CD4-positive, alpha-beta T cell treated with Interleukin-6 at 100 ng/mL for 8 hours (primary cell): ENCODE results near the gene PRSS2.
"Not testable (repeated sequence)": the region's sequence is repeated elsewhere in the genome, so short reads cannot be mapped to it uniquely, and the experiment has no call there.

Experiments used
- DNase-seq: peaks from one replicate; pipeline ENCODE4 v3.0.0-alpha.2; 2020; ENCODE audit warnings: mixed read lengths, low spot score

PRSS2 gene

DNA sequence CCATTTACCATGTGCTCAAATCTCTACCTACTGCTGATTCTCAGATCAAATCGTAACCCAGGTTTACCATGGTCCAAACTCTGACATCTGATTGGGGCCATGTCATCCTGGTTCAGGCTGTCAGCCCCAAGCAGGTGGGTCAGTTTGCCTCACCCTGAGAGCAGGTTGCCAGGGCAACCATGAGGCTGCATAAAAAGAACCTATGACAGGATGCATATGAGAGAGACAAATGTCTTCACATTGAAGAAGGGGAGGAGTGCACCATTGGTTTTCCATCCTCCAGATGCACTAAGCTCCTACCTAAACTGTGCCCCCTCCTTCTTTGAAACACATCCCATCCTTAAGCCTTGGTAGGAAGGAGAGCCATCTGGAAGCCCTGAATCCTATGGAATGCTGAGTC, 11.3 kb upstream of the PRSS2 start:
- no peak for DNase-seq

DNA sequence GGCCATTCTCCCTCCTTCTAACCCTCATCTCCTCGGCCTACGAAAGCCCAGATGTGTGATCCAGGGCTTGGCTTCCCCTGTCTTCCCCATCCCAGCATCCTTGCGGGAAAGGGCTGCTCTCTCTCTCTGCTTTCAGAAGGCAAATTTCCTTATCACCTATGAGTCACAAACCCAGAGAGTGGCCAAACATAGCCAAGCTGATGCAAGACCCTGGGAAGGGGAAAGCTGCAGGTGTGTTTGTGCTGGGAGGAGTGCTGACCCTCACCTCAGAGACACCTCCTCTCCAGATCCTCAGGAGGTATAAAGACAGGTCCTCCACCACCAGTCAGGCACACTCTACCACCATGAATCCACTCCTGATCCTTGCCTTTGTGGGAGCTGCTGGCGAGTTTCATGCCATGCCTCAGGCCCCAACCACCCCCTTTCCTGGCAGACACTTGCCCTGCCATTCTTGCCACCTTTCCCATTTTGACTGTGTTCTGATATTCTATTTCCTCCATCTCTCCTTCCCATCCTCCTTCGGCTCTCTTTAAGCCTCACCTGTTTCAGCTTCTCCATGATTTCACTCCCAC, 10.6 kb upstream of the PRSS2 start:
- no peak for DNase-seq

DNA sequence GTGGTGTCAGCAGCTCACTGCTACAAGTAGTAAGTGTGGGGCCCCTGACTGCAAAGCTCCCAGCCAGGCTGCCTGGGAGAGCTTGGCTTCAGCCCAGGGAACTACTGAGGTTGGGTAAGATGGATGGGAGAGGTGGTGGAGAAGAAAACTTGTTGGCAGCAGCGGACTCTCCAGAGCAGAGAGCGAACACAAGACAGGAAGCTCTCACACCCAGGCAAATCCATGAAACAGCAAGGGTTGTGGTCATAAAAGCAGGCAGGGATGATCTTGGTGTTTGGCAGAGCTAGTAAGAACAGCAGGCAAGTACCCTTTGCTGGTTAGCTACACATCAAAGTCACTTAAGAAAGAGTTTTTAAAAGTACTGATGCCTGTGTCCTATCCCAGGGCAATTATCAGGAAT, 9.2 kb upstream of the PRSS2 start:
- DNase-seq: not testable (repeated sequence)

DNA sequence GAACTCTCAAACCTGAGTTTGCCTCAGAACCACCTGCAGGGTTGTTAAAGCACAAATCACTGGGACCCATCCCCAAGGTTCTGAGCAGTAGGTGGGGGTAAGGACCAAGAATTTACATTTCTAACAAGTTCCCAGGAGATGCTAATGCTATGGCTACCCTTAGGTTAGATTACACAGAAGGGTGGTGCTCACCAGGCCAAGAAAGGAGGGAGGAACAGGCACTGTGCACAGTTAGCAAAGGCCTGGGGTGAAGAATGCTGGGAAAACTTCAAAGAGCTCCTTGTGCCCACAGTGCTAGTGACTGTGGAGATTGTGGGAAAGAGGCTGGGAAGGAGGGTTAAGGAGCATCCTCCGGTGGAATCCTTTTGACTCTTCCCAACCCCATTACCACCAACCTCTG, 8.7 kb upstream of the PRSS2 start:
- DNase-seq: no peak

DNA sequence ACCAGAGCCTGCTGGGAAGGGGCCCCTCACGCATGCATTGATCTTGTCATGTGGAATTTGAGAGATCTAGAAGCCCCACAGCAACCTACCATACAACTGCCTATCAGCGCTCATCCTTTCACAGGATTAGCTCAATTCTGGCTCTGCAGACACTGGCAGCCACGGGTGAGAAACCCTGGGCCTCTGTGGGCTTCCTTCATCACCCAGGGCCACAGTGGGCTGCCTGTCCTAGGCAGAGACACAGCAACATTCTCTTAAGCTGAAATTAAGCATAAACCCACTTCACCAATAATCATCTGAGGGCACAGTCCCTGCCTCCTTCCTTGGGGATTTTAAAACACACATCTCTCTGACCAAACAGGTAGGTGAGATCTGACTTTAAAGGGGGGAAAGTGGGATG, 3.3 kb upstream of the PRSS2 start:
- DNase-seq: no peak

DNA sequence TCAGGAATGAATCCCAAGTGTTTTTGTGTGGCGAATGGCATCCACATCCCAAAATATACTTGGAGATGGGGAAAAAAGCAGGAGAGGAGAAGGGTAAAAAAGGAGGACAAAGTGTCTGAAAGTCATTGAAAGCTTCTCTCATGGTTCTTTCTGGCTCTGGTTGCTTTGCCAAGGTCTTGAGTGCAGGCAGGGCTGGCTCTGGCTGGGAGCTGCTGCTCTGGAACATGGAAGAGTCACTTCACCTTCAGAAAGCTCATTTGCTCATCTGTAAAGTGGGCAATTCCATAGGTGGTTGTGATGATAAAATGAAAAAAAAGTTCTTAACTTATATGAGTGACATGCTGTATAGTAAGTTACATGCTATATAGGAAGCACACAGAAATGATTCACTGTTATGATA, 2.9 kb upstream of the PRSS2 start:
- no peak for DNase-seq

DNA sequence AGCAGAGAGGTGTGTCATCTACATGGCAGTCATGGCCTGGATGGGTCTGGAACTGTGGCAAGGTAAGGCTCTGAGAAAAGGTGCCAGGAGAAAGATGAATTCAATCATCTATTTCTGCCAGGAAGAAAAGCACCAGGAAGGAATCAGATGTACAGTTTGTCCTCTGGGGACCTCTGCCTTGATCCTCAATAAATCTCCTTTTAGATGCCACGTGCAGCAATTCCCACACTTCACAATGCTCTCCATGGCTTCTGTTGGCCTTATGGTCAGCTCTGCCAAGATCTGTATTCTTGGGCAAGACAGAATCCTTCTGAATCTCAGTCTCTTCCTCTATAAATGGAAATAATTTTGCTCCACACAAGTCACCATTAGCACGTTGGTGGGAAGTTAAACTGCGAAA, 1.9 kb upstream of the PRSS2 start:
- not testable (repeated sequence) for DNase-seq

DNA sequence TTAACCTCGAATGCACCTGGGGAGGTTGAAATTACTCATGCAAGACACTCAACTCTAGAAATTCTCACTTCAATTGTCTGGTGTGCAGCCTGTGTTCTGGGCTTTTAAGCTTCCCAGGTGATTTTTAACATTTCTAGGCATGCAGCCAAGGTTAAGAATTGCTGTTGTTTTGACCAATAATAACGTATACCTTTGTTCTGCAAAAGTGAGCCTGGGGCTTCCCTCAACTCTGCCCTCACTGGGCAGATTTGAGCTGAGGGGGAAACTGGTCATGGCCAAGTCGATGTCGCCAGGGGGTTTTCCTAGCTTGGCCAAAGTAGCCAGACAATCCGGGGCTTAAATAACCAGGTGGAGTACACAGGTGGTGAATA, 568 bp downstream of the PRSS2 start:
- DNase-seq: no peak

DNA sequence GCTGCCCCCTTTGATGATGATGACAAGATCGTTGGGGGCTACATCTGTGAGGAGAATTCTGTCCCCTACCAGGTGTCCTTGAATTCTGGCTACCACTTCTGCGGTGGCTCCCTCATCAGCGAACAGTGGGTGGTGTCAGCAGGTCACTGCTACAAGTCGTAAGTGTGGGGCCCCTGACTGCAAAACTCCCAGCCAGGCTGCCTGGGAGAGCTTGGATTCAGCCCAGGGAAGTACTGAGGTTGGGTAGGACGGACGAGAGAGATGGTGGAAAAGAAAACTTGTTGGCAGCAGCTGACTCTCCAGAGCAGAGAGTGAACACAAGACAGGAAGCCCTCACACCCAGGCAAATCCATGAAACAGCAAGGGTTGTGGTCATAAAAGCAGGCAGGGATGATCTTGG, 1.3 kb downstream of the PRSS2 start:
- no peak for DNase-seq

DNA sequence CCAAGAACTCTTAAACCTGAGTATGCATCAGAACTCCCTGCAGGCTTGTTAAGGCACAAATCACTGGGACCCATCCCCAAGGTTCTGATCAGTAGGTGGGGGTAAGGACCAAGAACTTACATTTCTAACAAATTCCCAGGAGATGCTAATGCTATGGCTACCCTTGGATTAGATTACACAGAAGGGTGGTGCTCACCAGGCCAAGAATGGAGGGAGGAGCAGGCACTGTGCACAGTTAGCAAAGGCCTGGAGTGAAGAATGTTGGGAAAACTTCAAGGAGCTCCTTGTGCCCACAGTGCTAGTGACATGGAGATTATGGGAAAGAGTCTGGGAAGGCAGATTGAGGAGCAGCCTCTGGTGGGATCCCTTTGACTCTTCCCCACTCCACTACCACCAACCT, 1.9 kb downstream of the PRSS2 start:
- no peak for DNase-seq

DNA sequence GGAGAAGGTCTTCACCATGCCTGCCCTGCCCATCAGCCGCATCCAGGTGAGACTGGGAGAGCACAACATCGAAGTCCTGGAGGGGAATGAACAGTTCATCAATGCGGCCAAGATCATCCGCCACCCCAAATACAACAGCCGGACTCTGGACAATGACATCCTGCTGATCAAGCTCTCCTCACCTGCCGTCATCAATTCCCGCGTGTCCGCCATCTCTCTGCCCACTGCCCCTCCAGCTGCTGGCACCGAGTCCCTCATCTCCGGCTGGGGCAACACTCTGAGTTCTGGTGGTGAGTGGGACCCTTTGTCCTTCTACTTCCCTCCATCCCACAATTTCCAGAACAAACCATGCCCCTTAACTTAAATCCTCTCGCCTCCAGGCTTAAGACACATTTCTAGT, 2.5 kb downstream of the PRSS2 start:
- no peak for DNase-seq

DNA sequence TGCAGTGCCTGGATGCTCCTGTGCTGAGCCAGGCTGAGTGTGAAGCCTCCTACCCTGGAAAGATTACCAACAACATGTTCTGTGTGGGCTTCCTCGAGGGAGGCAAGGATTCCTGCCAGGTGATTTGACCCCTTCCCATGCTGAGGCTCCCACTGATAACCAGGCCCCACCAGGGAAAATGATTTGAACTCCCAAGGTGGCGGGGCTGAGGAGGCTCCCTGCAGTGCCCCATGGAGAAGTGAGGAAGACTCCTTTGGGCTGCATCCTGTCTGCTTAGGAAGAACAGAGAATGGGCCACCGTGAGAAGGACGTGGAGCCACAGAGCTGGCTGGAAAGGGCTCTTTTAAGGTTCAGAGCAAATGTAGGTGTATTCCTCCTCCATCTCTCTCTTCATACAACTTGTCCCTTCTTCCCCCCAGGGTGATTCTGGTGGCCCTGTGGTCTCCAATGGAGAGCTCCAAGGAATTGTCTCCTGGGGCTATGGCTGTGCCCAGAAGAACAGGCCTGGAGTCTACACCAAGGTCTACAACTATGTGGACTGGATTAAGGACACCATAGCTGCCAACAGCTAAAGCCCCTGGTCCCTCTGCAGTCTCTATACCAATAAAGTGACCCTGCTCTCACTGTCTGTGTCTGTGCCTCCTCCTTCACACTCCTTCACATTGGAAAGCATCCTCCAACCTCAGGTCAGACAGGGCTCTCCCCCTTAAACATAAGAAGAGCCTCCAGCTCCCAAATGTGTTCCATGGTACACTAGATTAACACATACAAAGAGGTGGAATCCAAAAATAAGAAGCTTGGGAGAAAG, 3.4 kb downstream of the PRSS2 start:
- DNase-seq: no peak

DNA sequence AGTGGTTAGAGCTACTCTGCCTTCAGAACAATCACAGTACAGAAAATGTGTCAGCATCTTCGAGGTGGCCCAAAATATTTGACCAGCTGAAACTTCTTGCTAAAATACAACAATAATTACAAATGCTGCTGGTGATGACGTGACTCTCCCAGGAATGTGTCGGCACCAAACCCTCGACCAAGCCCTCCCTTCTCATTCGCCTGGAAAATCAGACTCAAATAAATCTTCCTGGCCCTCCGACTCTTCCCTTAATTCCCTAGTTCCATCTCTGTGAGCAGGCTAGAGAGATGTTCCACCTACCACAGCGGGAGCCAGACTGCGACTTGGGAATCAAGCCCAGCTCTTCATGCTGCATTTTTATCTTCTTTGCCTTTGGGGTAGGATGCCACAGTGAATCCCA, 4.1 kb downstream of the PRSS2 start:
- no peak for DNase-seq

DNA sequence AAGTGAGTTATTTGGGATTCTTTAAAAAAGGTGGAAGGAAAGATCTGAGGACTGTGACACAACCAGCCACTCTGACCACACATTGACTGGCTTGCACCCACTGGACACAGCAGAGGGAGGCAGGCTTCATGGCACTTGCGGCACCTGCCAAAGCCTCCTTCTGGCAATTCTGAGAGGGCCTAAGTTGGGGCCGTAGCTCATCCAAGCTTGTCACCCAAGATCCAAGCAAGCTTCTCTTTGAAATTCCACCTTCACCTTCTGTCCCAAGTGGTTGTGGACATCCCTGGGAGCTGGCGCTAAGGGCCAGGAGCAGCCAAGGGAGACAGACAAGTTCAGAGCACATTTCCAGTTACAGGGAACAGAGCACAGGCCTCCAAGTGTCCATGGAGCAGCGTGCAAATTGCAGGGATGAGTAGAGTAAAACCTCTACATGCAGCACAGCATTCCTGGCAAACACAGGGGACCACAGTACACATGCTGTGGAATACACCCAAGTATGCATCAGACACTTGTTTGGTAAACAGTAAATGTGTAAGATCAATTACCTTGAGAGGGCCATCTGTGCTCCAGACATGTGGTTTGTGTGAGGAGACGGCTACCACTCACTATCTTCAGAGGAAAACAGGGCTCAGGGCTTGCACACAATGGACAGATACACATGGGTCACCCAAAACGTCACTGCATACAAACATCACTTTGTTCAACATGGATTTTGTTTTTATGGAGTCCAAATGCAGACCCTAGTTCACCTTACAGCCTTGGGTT, 4.8 kb downstream of the PRSS2 start:
- DNase-seq: not testable (repeated sequence)

DNA sequence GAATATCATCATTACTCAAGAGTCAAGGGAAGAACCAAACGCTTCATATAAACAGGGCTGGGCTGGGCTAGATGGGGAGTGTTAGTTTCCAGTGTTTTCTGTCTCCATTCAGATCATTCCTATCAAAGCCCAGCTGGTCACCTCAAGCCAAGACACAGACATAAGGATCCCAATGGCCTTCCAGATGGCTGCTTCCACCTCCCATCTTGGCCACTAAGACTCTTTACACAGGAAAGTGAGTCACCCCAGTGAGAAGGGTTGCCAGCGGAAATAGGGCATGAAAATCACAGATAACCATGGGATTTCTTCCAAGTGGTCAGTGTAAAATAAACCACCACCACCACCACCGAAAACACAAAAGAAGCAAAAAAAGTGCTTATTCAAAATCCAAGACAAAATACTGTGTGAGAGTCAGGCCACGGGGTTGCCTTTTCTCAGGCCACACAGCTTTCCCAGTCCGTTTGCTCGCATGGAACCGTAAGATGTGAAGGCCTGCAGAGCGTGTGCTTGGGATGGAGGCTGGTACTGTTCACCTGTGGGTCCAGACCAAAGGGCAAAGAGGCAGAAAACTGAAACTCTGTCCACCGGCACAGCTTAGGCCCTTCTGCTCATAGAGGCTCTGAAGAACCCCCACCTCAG, 5.6 kb downstream of the PRSS2 start:
- DNase-seq: no peak

DNA sequence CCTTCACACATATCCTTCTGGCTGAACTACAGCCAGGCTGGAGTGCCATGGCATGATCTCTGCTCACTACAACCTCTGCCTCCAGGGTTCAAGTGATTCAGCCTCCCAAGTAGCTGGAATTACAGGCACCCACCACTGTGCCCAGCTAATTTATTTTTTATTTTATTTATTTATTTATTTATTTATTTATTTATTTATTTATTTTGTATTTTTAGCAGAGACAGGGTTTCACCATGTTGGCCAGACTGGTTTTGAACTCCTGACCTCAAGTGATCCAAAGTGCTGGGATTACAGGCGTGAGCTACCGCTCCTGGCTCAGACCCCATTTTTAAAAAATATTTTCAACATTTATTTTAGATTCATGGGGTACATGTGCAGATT, 6.1 kb downstream of the PRSS2 start:
- DNase-seq: not testable (repeated sequence)

DNA sequence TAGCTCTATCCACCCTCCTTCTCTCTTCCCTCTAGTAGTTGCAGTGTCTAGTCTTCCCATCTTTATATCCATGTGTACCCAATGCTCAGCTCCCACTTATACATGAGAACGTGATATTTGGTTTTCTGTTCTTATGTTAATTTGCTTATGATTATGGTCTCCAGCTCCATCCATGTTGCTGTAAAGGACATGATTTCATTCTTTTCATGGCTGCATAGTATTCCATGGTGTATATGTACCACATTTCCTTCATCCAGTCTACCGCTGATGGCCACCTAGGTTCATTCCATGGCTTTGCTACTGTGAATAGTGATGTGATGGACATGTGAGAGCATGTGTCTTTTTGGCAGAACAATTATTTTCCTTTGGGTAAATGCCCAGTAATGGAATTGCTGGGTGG, 6.5 kb downstream of the PRSS2 start:
- no peak for DNase-seq

DNA sequence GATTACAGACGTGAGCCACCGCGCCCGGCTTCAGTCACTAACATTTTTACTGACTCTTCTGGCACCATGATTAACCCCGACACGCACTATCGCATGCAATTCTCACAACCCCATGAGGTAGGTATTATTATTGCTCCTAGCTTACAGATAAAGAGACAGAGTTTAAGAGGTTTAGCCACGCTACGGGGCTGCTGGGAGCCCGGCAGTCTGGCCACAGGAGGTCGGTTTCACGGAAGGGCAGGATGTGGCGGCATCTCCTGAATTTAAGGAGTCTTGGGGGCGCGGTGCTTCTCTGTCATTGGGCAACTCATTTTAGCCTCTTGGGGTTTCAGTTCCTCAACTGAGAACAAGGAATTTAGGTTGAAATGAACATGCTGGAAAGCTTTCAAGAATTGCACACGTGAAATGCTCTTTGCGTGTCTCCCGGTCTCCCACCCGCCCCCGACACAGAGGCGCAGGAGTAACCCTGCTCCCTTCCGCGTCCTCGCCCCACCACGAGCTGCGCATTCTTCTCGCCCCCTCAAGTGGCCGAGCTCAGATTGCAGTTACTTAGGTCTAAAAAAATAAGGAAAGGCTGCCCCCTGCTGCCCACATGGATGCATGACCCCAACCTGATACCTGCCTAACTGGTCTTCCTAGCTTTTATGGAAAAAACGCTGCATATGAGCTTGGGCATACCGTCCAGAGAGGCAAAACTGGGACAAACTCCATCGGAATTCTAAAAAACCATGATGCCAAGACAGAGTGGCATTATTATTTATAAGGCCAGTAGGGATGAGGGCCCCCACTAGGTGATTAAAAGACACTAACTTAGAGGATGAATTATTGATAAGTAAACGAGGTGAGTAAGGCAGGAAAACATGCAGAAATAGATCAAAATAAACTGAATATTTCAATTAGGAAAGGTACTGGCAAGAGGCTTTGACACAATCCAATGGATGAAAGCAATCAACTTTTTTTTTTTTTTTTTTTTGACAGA, 12.4 kb downstream of the PRSS2 start:
- DNase-seq: peak; percentile 78

DNA sequence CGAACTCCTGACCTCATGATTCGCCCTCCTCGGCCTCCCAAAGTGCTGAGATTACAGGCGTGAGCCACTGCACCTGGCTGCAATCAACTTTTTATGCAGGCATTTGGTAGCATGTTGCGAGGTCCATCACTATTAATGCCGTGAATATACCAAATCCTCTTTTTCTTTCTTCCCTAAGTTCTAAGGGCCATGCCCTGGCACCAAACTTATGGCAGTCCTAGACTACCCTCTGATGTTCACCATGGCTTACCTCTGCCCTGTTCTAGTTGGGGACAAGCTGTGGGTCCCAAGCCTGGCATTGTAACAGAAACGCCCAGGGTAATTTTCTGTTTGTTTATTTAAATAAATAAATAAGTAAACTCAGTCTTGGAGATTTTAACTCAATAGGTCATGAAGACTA, 13.3 kb downstream of the PRSS2 start:
- no peak for DNase-seq

DNA sequence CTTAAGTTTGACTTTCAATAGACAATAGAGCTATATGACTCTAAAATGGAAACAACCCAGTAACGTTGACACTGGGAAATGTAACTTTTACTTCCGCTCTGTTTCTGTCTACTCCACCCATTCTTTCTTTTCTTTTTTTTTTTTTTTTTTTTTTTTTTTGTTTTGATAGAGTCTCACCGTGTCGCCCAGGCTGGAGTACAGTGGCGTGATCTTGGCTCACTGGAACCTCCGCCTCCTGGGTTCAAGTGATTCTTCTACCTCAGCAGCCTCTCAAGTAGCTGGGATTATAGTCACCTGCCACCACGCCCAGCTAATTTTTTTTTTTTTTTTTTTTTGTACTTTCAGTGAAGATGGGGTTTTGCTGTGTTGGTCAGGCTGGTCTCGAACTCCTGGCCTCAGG, 13.9 kb downstream of the PRSS2 start:
- peak; percentile 43 for DNase-seq

DNA sequence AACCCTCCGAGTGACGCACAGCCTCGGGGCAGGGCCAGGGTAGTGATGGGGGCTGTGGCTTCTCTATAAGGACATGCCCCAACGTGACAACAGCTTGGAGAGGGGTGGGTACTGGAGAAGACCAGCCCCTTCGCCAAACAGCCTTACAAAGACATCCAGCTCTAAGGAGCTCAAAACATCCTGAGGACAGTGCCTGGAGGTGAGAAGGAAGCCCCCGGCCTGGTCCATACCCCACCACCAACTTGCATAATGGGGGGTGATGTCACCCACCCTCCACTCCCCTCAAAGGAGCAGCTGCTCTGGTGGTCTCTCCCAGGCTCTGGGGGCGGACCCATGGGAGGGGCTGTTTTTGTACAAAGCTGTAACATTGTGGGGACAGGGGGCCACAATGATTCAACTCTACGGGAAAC, 15.1 kb downstream of the PRSS2 start:
- peak; percentile 88 for DNase-seq
